HL-60/S4 treated with phorbol 12-myristate 13-acetate at 8.2 ng/mL for 4 days and 3 days (cell line): ENCODE data around the gene GJD3.

Experiments used
- in situ Hi-C: fragments of 300-500 bp; cut with MboI; formaldehyde crosslinking; loops from 2 replicates; pipeline ENCODE4 v1.15.0; 2022; ENCODE audit warnings: low sequenced_read_pairs

GJD3 gene

DNA sequence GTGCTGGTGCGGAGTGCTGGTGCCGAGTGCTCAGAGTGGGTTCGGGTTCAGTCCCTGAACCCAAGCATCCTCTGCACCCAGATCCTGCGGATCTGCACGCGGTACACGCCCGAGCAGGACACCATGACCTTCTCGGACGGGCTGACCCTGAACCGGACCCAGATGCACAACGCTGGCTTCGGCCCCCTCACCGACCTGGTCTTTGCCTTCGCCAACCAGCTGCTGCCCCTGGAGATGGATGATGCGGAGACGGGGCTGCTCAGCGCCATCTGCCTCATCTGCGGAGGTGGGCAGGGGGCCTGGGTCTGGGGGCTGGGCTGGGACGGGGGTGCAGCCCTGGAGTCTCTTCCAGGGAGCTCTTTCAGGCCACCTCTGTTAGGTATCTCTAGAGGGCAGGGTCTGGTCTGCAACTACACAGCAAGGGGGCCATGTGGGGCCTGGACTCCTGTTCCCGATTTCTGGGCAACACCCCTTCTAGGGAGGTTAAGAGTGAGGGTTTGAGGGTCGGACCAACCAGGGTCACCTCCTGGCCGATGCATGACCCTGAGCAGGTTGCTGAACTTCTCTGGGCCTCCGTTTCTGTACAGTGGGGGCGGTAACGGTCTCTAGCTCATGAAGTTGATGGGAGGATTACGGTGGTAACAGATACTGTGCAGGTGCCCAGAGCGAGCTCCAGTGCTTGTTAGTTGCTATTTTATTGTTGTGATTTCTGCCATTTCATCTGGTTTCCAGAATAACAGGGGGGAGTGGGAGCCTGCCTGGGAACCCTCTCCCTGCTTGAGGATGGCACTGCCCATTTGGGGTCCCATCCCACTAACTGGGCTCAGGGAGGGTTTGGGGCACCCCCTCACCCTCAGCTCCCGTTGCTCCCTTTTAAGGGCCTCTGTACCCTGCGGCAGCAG, 10.1 kb downstream of the GJD3 start:
- in situ Hi-C loops = loop anchor here (5.0 kb wide), 1 partner anchor 52 kb away; no protein-coding TSS in a partner anchor

GRCh38 chr17:40352779-40353394, 11.7 kb downstream of the GJD3 start:
- in situ Hi-C loops = loop anchor here (5.0 kb wide), 1 partner anchor 51 kb away; no protein-coding TSS in a partner anchor

GRCh38 chr17:40352237-40352778, 12.2 kb downstream of the GJD3 start:
- in situ Hi-C loops = loop anchor here (5.0 kb wide), 1 partner anchor 50 kb away; no protein-coding TSS in a partner anchor

DNA sequence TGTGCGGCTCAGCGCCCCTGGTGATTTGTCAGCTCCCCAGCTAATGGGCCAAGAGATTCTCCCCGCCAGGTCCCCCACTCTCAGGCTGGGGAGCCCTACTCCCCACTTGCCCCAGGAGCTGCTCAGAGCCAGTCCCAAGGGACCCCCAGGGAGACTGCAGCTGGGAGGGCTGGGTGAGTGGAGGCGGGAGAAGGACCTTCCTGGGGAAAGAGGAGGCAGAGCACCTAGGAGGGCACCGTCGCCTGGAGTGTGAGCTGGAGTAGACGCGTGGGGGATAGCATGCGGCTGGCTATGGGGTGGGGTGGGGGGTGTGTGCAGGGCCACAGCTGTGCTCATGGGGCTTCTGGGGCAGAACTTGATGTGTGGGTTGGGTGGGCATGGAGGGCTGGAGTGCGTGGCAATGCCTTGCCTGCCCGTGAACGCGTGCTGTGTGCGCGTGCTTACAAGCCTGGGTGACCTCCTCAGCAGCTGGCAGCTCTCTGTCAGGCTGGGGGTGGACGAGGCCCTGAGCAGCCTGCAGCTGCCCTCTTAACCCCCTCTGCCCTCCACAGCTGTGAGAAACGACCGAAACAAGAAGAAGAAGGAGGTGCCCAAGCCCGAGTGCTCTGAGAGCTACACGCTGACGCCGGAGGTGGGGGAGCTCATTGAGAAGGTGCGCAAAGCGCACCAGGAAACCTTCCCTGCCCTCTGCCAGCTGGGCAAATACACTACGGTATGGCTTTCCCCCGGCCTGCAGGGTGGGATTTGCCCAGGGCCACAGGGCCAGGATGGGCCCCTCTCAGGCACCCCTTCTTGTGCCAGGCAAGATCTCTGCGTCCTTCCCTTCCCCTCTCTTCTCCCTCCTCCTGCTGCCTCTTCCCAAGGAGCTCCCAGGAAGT, 12.9 kb downstream of the GJD3 start:
- in situ Hi-C loops = loop anchor here (5.0 kb wide), 1 partner anchor 49 kb away; no protein-coding TSS in a partner anchor

- in situ Hi-C loops = loop anchor here (5.0 kb wide), 1 partner anchor 49 kb away; no protein-coding TSS in a partner anchor
These were observed 13.7 kb downstream of the GJD3 start for GRCh38 chr17:40350689-40351358.

DNA sequence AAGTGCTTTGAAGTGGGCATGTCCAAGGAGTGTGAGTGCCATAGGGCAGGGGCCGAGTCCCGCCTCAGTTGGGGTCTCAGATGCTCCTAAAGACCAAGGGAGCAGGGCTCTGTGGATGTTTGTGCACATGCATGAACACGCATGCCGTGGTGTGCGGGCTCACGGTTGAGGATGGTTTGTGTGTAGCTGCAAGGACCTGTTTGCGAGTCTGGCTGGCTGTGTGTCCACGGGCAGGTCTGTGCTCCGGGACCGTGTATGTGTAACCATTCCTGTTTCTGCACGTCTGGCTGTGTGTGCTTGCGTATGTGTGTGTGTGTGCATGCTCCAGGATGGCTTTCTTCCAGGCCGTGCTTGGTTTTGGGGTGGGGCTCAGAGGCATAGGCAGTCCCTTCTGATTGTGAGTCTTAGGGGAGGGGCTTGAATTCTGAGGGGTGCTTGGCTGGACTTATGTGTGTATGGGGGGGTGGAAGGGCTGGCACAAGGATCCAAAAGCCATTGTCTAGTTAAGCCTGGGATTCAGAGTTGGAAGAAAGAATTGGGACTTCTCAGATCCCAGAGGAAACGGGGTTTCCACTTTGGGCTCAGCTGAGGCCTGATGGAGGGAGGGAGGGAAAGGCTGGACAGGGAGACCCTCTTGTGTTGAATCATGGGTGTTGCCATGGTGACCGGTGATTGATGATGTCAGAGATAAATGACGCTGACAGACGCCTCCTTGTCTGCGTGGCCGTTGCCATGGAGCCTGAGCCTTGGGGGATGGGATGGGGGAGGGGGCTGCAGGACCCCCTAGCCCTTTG, 14.4 kb downstream of the GJD3 start:
- in situ Hi-C loops = loop anchor here (5.0 kb wide), 1 partner anchor 48 kb away; no protein-coding TSS in a partner anchor

DNA sequence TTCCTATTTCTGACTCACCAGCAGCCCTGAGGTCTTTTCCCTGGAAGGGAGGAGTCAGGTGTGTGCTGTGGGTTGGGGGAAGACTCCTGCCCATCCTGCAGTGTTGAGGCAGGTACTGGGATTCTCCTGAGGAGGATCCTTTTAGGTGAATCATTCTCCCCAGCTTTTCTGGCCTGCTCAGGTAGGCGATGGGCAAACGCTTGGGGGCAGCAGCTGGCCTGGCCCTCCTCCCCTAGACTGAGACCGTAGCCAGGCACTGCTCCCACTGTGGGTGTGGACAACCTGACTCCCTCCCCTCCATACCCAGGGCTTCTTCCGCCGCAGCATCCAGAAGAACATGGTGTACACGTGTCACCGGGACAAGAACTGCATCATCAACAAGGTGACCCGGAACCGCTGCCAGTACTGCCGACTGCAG, 15.1 kb downstream of the GJD3 start:
- in situ Hi-C loops = no loop called here

DNA sequence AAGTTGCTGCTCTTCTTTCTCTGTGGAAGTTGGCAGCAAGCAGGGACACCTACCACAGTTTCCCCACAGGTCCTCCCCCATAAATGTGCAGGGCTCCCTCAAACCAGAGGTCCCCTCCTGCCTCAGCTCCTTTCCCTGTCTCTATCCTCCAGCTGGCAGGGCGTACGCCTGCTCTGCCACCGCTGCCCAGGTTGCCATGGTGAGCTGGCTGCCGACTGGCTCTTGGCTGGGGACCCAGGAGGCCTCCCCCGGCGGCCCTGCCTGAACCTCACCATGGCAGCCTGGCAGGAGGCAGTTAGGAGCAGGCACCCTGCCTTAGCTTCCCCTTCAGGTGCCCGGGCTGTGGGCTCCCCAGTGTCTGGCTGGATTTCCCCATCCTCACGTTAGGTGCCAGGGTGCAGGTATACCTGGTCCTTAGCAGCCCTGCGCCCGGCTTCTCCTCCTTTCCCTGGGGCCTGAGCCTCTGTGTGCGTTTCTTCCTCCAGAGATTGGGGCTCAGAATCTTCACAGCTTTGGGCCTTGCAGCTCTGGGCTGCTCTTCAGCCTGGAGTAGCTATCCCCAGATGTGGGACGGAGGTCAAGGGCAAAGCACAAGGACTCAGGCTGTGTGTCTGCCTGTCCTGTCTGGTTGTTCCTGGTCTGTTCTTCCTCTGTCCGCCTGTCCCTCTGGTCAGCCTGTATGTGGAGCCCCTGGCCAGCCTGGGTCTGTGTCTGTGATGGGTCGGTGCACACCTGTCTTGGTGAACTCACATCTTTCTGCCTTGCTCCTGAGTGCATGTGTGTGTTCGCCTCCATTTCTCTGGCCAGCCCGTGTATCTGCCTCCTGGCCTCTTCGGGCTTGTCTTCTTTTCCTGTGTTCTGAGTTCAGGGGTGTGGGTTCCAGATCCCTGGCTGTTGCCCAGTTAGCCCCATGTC, 15.7 kb downstream of the GJD3 start:
- in situ Hi-C loops = no loop called here

DNA sequence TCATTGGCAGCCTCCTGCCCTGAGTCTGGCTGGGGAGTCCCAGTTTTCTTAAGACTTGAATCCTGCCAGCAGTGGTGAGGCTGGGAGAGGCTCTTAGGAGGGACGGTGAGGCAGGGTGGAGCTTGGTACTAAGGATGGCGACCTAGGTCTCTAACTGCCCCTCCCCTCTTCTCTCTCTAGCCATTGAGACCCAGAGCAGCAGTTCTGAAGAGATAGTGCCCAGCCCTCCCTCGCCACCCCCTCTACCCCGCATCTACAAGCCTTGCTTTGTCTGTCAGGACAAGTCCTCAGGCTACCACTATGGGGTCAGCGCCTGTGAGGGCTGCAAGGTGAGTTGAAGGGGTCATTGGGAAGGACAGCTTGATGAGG, 16.4 kb downstream of the GJD3 start:
- in situ Hi-C loops = no loop called here

DNA sequence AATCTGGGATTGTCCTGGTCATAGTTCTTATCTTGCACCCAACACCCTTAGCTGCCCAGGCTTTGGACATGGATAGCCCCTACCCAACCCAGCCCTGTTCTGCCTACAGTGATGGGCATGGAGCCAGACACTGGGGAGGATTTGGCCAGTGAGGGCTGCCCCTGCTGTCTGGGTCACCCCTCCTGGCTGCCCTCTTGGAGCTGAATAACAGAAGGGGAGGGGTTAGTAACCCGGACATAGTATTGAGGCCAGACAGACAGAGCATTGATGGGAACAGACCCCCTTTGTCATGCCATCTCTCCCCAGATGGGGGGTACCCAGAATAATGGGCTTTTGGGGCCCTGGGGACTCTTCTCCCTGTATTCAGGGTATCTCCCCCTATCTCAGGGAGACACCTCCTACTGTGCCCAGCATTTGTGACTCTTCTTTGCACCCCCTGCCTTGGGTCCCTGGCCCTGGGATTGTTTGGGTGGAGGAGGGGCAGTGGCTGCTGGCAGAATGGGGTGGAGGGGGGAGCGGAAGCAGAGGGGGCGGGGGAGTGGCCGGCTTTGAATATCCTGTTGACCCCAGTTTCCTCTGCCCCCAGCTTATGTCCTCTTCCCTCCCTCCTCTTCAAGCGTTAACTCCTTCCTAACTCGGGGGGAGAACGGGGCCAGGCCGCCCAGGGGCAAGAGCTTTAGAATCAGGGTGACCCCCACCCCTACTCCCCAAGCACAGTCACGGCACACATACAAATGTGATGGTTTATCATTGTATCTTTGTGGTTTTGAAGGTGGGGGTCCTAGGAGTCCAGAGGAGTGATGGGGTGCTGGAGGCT, 17.0 kb downstream of the GJD3 start:
- in situ Hi-C loops = no loop called here

GRCh38 chr17:40346765-40347158, 17.8 kb downstream of the GJD3 start:
- in situ Hi-C loops = no loop called here

GRCh38 chr17:40345994-40346764, 18.4 kb downstream of the GJD3 start:
- in situ Hi-C loops = no loop called here

DNA sequence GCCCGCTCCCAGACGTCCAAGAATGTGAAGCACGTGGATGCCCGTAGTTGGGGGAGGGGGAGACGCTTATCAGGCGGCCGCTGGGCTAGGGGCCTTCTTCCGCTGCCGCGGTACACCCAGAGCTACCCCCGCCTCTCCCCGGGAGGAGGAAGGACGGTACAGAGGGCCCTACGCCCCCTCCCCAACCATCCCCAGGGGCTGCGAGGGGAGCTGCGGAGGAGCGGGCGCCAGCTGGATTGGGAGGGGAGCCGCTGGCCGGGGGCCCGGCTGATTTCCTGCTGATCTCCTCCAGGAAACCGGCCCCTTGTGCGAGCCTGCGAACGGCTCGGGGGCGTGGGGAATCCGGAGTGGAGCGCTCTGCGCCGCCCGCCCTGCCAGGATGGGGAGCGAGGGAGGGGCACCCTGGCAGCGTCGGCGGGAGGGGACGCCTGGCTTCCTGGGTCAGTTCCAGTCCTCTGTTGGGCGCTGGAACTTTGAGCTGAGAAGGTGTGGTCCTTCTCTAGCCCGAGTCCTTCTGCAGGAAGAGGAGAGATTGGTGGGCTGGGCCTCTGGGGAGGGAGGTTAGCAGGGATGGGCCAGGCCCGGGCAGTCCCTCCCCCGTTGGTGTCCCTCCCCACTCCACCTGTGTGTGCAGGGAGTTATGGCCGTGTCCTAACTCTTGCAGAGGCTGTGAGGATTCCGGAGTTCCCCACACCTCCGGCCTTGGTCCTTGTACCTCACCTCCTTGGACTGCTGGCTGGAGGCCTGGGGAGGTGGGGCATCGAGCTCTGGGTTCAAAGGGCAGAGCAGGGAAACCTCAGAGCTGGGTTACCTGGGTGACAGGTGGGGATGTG, 19.2 kb downstream of the GJD3 start:
- in situ Hi-C loops = no loop called here

- in situ Hi-C loops = no loop called here
These were observed 19.9 kb downstream of the GJD3 start for GRCh38 chr17:40344421-40345160.
